ENCODE data around the gene INSM1.

The INSM1 gene

DNA sequence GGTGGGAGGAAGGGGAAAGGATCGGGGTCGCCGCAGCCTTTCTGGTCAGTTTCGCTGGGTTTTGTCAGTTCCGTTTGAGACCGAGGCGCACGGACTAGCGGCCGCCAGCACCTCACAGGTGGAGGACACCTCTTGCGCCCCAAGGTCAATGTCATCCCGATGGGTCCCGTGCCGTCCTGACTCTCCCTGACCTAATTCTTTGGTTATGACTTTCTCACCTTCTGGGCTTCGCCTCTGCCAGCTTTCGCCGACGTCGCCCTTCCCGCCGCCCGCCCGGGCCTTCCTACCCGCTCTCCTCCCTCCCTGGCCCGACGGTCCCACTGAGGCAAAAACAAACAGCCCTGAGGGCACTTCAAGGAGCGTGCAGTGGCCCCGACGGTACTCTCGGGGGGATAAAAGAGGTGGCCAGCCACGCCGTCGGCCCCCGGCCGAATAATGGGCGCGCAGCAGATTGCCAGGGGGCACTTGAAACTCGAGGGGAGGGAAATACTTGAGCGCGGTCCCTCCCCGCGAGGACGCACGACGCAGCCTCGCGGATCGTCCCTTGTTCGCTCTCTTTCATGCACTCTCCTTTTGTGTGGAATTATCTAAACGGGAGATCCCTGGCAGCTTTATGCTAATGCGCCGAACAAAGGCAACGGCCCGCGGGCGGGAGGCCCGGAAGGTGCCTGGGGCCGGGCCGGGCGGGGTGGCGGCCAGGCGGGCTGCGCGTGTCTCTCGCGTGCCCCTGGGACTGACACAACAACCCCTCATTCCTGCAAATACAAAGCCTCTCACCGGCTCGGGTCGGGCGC, 3.9 kb upstream of the INSM1 start:
- Histone ChIP-seq H3K4me1 (ENCODE audit: insufficient read depth, poor library complexity, severe bottlenecking) (no peaks in the 10 kb centered on the region), H3K36me3 (ENCODE audit: low read depth) (no peaks in the 10 kb centered on the region), H3K27ac (ENCODE audit: poor library complexity, severe bottlenecking) (no peak overlapping the region), H3K27me3 (ENCODE audit: insufficient read depth, poor library complexity, severe bottlenecking) (peaks cover 79% of the 10 kb centered on the region), H3K4me3 (ENCODE audit: severe bottlenecking) (no peak overlapping the region), H3K9me3 (ENCODE audit: severe bottlenecking) (no peaks in the 10 kb centered on the region)
- ATAC-seq (ENCODE audit: low read depth), result no peak
- DNase-seq (ENCODE audit: low spot score), result no peak
- TF ChIP-seq, protein P1, sequence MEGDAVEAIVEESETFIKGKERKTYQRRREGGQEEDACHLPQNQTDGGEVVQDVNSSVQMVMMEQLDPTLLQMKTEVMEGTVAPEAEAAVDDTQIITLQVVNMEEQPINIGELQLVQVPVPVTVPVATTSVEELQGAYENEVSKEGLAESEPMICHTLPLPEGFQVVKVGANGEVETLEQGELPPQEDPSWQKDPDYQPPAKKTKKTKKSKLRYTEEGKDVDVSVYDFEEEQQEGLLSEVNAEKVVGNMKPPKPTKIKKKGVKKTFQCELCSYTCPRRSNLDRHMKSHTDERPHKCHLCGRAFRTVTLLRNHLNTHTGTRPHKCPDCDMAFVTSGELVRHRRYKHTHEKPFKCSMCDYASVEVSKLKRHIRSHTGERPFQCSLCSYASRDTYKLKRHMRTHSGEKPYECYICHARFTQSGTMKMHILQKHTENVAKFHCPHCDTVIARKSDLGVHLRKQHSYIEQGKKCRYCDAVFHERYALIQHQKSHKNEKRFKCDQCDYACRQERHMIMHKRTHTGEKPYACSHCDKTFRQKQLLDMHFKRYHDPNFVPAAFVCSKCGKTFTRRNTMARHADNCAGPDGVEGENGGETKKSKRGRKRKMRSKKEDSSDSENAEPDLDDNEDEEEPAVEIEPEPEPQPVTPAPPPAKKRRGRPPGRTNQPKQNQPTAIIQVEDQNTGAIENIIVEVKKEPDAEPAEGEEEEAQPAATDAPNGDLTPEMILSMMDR (IDR thresholded peaks at IDR 0.05; ENCODE audit: poor library complexity, severe bottlenecking), result no peak

DNA sequence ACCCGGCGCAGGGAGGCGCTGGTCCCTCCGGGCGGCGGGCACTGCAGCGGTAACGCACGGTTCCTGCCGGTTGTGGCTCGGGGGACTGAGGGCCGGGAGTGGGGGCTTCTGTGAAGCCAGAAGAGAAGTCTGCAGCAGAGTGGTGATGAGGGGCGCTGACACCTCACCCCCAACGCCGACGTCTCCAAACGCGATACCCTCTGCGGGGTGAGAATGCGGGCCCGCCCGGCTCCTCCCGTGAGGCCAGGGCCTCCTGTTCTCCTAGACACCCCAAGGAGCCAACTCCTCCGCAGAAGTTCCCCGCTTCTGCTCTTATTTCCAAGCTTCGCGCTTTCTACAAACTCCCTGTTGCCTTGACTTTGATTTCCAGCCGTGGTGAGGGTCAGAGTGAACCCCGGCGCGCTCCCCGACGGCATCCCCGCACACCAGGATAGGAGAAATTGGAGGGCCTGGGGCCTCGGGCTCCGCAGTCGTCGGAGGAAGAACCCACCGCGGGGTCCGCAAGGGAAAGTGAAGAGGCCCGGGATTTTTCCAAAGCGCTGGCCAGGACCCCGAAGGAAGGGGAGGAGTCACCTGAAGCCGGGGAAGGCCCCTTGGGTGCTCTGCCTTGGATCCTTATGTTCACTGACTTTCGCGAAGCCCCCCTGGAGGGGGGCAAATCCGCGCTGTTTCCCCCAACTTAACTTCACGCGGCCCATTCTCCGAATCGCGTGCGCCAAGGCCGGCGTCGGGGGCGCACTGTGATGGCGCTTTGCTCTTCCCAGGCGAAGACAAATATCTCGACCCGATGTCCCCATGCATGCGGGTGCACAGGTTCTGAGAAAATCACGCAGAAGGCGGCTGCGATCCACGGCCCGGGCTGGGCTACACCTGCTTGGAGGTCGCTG, 3.1 kb upstream of the INSM1 start:
- no peak overlapping the region for H3K27ac ChIP-seq (ENCODE audit: poor library complexity, severe bottlenecking)
- H3K36me3 ChIP-seq (ENCODE audit: low read depth), result no peaks in the 10 kb centered on the region
- H3K9me3 ChIP-seq (ENCODE audit: severe bottlenecking), result no peaks in the 10 kb centered on the region
- DNase-seq (ENCODE audit: low spot score) (no peak), ATAC-seq (ENCODE audit: low read depth) (no peak)
- H3K4me3 ChIP-seq (ENCODE audit: severe bottlenecking), result no peak overlapping the region
- H3K27me3 ChIP-seq (ENCODE audit: insufficient read depth, poor library complexity, severe bottlenecking), result peaks cover 85% of the 10 kb centered on the region
- H3K4me1 ChIP-seq (ENCODE audit: insufficient read depth, poor library complexity, severe bottlenecking), result no peaks in the 10 kb centered on the region
- TF ChIP-seq, protein P1 (IDR thresholded peaks at IDR 0.05; ENCODE audit: poor library complexity, severe bottlenecking), result no peak

DNA sequence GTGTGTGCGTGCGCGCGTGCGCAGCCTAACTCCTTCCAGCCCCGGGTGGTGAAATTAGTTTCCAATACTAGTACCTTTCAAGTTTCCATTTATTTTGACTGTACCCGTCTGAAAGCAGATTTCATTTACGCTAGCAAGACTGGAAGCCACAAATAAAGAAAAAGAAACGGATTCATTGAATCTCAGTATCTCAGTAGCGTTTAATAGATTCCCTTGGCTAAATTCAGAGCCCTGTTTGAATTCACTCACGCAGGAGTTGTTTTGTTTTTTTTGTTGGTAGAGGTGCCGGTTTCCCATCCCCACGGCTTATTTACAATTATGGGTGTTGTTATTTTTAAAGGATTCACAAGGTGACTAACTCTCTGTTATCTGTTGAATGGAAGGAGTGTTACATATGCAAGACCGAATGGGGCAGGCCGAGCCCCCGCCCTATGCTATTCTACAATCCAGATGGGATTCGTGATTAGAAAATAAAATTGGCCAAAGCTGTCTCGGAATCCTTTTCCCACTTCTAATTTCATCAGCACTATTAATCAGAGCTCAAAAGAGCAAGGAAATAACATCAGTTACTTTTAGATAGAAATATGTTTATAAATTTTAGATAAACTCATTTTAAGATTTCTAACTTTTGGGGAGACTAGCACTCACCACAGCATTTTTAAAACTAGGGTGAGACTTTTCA, 2.3 kb upstream of the INSM1 start:
- no peaks in the 10 kb centered on the region for H3K4me1 ChIP-seq (ENCODE audit: insufficient read depth, poor library complexity, severe bottlenecking)
- H3K27me3 ChIP-seq (ENCODE audit: insufficient read depth, poor library complexity, severe bottlenecking), result peaks cover 90% of the 10 kb centered on the region
- H3K27ac ChIP-seq (ENCODE audit: poor library complexity, severe bottlenecking), result no peak overlapping the region
- H3K36me3 ChIP-seq (ENCODE audit: low read depth), result no peaks in the 10 kb centered on the region
- TF ChIP-seq, protein P1 (IDR thresholded peaks at IDR 0.05; ENCODE audit: poor library complexity, severe bottlenecking), result no peak
- DNase-seq (ENCODE audit: low spot score), result no peak
- no peak overlapping the region for H3K4me3 ChIP-seq (ENCODE audit: severe bottlenecking)
- no peak for ATAC-seq (ENCODE audit: low read depth)
- H3K9me3 ChIP-seq (ENCODE audit: severe bottlenecking), result no peaks in the 10 kb centered on the region

DNA sequence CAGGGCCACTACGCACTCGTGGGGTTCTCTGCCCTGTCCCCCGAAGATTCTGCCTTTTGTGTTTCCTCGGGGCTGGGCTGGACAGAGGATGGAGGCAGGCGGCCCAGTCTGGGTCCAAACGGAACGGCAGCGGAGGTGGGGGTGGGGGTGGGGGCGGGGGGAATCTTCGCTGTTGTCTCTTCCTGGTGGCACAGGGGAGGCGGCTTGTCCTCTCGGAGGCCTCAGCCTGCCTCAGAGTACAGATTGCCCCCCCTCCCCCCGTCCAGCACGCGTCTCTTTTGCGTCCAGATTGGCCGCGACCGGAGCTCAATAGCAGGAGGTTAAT, 1.4 kb upstream of the INSM1 start:
- H3K36me3 ChIP-seq (ENCODE audit: low read depth), result no peaks in the 10 kb centered on the region
- H3K27me3 ChIP-seq (ENCODE audit: insufficient read depth, poor library complexity, severe bottlenecking), result peaks cover 90% of the 10 kb centered on the region
- no peak for ATAC-seq (ENCODE audit: low read depth)
- DNase-seq (ENCODE audit: low spot score), result no peak
- H3K27ac ChIP-seq (ENCODE audit: poor library complexity, severe bottlenecking), result no peak overlapping the region
- TF ChIP-seq, protein P1 (IDR thresholded peaks at IDR 0.05; ENCODE audit: poor library complexity, severe bottlenecking), result no peak
- H3K9me3 ChIP-seq (ENCODE audit: severe bottlenecking), result no peaks in the 10 kb centered on the region
- H3K4me3 ChIP-seq (ENCODE audit: severe bottlenecking), result no peak overlapping the region
- H3K4me1 ChIP-seq (ENCODE audit: insufficient read depth, poor library complexity, severe bottlenecking), result no peaks in the 10 kb centered on the region

All from RWPE2 (cell line).